Activated CD8-positive, alpha-beta memory T cell treated with anti-CD3 and anti-CD28 coated beads, Interleukin-2, amount 50 U/mL, for 1 hour (primary cell): ENCODE results near the gene SSU72.

Experiments used
- DNase-seq: peaks from one replicate; pipeline ENCODE4 v3.0.0-alpha.2; 2020; ENCODE audit errors: extremely low read depth

SSU72 gene

DNA sequence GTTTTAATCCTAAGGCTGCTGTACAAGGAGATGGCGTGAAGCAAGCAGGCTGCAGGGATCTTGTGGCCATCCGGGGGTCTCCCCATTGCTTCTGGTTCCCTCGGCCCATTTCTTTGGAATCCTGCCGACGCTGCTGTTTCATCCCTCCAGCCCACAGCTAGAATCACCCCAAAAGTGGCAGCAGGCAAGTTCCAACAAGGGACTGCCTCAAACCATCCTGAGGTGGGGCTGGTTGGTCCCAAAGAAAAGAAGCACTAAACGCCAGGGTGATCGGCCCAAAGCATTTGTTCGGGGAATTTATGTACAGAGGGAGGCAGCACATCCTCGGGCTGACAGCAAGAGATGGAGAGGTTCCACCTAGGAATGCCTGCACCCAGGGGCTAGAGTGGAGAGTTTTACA is 36.1 kb upstream of the SSU72 start:
- DNase-seq, result no peak

DNA sequence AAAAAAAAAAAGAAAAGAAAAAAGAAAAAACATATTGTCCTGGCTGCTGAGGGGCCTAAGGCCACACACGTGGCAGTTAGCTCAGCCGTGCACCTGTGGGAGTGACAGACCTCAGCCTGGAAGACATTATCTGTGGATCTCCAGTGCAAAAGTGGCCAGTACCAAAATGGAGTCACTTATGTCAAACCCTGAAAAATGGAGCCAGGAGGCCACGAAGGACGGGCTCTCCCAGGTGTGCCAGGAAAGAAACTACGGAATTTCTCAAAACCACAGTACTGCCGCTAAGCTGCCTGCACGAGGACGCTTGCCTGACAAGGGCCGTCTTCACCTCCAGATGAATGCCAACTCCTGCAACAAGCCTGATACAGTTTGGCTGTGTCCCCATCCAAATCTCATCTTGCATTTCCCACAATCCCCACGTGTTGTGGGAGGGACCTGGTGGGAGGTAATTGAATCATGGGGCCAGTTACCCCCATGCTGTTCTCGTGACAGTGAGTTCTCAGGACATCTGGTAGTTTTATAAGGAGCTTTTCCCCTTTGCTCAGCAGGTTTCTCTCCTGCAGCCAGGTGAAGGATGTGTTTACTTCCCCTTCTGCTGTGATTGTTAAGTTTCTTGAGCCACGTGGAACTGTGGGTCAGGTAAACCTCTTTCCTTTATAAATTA is 35.3 kb upstream of the SSU72 start:
- DNase-seq, result no peak

DNA sequence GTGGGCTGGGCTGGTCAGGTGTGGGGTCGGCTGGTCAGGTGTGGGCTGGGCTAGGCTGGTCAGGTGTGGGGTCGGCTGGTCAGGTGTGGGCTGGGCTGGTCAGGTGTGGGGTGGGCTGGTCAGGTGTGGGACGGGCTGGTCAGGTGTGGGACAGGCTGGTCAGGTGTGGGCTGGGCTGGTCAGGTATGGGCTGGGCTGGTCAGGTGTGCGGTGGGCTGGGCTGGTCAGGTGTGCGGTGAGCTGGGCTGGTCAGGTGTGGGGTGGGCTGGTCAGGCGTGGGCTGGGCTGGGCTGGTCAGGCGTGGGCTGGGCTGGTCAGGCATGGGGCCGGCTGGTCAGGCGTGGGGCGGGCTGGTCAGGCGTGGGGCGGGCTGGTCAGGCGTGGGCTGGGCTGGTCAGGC is 31.6 kb upstream of the SSU72 start:
- DNase-seq, result no peak

DNA sequence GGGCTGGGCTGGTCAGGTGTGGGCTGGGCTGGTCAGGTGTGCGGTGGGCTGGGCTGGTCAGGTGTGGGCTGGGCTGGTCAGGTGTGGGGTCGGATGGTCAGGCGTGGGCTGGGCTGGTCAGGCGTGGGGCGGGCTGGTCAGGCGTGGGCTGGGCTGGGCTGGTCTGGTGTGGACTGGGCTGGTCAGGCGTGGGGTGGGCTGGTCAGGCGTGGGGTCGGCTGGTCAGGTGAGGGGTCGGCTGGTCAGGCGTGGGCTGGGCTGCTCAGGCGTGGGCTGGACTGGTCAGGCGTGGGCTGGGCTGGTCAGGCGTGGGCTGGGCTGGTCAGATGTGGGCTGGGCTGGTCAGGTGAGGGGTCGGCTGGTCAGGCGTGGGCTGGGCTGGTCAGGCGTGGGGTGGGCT is 31.1 kb upstream of the SSU72 start:
- DNase-seq, result no peak

DNA sequence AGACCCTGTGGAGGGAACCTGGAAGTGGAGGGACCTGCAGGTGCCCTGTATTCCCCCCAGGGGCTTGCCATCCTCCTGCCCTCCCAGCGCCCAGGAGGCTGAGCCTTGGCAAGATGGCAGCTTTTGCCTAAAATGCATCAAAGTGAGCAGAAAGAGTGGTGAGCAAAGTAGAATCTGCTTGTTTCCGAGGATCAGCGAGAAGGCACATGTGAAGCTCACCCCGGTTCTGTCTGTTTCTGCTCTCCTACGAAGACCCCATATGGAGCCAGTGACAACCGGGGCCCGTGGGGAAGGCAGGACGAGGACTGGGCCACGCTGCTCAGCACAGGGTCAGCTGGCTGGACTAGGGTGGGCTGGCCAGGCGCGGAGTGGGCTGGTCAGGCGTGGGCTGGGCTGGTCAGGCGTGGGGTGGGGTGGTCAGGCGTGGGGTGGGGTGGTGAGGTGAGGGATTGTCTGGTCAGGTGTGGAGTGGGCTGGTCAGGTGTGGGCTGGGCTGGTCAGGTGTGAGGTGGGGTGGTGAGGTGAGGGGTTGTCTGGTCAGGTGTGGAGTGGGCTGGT is 30.4 kb upstream of the SSU72 start:
- DNase-seq, result no peak

DNA sequence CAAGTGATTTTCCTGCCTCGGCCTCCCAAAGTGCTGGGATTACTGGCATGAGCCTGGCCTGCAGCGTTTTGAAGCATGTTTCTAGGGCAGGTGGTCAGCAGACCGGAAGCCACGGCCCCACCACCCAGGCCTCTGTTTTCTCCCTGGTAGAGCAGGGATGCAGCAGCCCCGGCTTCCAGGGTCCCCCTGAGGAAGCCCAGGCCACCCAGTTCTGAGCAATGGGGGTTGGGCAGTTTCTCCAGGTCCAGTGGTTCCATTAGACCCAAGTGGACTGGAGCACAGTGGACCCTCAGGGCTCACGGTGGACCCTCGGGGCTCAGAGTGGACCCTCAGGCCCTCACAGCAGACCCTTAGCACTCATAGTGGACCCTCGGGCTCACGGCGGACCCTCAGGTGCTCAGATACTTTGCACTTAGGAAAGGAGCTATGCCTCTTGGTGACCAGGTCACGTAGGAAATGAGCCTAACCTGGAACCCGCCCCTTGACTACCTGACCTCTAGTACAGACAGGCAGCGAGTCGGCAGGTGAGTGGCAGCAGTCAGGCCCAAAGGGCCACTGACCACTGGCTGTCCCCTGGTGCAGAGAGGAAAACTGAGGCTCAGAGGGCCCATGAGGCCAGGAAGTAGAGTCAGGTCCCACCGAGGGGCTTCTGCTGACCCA is 29.8 kb upstream of the SSU72 start:
- DNase-seq, result no peak

DNA sequence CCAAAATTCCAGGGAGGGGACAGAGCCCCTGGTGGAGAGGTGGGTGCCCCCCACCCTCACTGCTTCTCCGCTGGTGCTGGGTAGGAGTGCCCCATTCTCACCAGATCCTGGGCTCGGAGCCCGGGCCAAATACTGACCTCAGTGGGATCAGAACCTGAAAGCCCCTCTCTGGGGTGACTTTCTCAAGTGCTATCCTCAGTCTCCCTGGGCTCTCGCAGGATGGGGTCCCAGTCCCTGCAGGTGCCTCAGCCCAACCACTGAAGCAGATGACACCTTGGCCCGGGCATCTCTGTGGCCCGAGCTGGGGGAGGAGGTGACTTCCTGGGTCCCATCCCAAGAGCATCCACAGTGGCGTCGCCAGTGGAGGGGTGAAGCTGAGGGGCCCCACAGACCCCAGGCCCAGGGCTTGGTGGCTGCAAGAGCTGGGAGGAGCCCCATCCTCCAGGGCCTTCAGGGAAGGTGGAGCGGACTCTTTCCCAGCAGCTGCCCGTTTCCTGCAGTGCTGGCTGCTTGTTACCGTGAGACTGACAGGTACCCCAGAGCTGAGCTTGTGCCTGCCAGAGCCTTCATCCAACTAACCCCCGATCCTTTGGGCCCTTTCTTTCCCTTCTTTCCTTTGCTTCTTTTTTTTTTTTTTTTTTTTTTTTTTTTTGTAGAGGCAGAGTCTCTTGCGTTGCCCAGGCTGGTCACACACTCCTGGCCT is 29.2 kb upstream of the SSU72 start:
- no peak for DNase-seq

DNA sequence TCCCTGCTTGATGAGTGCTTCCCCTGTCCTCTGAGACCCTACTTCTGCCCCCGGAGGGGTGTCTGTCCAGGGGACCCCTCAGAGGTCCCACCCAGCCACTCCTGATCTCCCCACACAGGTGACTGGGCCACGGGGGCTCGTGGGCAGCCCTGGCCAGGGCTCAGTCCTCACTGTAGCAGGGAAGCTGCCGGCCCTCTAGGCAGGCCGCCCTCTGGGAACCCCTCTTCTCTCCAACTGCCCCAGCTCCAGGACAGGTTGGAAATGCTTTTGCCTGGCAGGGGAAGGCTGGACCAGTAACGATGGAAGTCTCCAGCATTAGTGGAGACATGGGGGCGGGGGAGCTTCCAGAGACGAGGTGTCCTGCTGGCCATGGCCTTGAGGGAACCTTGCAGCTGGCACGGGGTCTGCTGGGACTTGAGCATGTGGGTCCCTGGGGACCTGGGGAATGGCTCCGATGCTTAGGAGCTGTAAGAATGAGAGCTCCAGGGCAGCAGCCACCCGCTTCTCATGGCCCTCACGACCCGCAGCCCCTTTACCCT is 28.4 kb upstream of the SSU72 start:
- no peak for DNase-seq

DNA sequence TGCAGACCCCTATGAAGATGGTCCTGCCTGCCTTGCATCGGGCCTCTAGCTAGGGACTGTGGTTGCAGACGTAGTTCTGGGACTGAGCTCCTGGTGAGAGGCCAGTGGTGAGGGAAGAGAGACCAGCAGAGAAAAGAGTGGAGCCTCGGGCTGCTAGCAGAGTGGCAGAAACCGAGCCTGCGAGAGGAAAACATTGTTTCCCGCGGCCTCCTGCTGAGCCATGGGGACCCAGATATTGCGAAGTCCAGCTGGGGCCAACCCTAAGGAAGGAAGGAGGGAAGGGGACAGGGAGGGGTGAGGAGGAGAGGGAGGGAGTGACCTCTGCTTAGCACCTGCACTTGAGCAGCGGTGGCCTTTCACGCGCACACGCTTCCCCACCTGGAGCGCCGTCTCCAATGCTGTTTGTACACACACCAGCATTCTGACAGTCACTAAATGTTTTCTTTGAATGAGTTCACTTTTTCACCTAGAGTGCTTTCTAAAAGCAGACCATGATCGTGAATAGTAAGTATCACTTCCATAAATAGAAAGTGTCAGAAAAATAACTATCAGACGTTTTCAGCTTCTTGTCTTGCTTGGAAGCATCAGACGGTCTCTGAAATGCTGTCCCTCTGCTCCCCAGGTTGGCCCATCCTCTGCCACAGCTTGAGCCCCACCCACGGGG is 27.8 kb upstream of the SSU72 start:
- no peak for DNase-seq

DNA sequence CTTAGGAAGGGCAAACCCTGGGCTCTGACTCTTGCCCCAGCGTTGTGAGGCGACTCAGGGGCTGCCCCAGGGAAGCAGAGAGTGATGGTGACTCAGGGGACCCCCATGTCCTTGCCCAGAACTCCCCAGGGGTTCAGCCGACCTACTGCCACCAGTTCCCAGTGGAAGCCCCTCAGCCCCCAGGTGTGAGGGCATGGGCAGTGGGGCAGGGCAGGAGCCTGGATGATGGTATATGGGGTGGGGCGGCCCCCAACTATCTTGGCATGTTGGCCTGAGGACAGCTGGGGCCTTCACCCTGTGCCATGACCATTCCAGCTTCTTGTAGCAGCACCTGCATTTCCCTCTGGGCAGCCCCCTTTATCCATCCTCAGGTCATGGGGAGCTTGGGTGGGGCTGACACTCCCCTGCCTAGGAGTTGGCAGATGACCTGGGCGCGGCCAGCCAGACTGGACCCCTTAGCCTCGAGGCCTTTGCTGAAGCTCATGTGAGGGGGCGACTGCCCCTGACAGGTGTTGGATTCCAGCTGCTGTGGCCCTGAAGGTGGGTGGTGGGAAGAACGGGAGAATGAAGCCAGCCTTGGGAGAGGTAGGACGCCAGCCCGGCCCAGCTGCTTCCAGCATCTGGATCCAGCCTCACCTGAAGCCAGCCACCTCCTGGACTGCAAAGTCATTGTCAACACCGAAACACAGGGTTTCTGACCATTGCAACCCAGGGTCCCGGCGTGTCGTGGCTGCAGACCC is 27.1 kb upstream of the SSU72 start:
- DNase-seq, result no peak

DNA sequence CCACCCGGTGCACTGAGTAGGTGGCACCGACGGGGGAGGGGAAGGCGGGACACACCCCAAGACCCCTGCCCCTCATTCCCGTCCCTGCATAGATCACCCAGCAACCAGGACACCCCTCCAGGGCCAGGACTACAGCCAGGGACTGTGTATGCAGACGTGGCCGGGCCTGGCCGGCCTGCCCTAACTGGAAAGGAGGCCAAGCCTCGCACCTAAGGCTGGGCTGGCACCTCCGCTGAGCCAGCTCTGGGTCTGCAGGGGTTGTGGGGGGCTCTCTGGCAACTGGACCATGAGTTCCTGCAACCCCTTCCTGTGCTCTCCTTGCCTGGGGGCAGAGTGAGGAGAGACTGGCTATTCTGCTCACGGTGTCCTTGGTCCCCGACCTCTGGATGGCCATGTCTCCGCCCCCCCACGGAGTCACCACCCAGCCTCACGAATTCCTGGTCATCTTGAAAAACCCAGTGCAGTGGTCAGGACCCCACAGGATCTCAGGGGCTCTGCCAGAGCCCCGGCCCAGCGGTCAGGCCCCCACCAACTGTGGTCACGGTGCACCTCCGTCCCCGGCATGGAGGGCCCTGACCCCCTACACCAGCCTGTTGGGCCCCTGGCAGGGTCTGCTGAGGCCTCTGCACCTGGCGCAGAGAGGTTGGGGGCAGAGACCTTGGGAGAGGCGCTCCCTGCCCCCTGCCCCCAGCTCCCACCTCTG is 26.3 kb upstream of the SSU72 start:
- no peak for DNase-seq

DNA sequence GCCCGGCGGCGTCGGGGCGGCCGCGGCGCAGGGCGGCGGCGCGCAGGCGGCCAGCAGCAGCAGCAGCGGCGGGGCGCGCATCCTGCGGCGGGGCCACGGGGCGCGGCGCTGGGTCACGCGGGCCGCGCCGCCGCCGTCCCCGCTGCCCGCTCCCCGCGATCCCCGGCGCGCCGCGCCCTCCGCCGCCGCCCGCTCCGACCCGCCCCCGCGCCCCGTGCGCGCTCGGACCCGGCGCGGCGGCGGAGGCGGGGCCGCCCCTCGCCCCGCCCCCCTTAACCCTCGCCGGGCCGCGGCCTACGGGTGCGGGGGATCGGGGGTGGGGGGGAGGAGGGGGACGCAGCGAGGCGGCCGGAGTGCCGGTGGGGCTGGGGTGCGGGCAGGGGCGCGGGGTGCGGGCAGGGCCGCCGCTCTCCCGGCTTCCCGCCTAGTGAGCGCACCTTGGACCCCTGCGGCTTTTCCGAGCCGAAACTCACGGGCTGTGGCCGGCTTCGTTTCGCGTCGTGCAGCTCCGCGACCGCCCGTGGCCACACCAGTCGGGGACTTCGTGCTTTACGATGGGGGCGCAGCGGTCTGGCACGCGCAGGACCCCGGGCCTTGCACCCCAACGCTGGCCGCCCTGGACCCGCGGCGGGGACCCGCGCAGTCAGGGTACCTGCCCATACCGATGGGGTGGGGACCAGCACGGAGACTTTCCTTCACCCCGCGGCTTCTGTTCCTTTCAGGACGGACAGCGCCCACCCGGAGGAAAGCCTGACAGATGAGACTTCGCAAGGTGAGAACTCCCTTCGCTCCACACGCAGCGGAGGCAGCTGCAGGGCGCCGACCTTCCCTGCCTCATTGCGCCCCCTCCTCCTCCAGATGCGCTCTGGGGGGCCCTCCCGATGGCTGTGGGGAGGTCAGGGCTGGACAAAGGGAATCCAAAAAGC is 25.5 kb upstream of the SSU72 start, which contains the start of gene FNDC10:
Gene FNDC10, minus strand, starts transcription at position 201 of the 926 bp plus-strand sequence. Its CDS starts 120 bp downstream, at position 81.
- no peak for DNase-seq

DNA sequence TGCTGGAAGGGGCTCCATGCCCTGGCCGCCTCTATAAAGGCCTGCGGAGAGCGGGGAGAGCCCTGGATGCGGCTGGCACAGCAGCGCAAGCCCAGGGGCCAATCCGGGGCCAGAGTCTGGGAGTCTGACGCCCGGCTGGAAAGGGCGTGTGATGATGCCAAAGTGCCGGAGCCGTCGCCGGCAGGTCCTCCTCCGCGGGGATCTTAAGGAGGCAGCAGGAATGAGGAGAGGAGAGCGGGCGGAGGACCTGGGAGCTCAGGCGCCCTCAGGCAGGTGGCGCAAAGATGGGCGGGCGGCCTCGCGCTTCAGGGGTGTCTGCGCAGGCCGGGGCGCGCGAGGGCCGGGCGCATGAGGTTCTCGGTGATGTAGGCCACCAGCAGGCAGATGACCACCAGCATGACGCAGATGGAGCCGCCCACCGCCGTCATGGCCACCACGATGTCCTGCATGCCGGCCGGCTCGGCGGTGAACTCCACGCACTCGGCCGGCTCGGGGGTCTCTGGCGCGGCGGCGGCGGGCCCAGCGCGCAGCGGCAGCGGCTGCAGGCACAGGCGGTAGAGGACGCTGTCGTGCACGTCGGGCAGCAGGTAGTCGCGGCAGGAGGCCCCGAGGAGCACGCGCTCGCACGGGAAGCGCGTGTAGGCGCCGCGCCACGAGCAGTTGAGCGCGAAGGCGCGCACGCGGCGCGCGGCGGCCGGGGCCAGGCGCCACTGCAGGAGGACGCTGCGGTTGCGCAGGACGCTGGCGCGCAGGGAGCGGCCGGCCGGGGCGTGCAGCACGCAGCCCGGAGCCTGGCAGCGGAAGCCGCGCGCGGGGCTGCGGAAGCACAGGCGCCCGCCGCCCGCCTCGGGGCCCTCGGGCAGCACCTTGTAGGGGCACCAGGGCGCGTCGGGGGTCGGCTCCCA is 24.6 kb upstream of the SSU72 start:
- no peak for DNase-seq

DNA sequence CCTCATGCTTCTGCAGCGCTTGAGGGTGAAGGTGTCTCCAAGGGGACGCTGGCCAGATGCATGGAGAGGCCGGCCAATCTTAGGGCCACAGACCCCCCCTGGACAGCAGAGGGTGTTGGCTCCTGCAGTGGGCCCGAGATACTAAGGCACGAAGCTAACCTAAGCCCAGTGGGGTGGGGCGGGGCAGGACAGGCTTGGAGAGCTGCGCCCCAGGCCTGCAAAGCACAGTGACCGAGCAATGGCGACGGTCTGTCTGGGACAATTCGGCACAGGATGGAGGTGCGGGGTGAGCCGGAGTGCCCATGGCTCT is 24.0 kb upstream of the SSU72 start:
- no peak for DNase-seq

DNA sequence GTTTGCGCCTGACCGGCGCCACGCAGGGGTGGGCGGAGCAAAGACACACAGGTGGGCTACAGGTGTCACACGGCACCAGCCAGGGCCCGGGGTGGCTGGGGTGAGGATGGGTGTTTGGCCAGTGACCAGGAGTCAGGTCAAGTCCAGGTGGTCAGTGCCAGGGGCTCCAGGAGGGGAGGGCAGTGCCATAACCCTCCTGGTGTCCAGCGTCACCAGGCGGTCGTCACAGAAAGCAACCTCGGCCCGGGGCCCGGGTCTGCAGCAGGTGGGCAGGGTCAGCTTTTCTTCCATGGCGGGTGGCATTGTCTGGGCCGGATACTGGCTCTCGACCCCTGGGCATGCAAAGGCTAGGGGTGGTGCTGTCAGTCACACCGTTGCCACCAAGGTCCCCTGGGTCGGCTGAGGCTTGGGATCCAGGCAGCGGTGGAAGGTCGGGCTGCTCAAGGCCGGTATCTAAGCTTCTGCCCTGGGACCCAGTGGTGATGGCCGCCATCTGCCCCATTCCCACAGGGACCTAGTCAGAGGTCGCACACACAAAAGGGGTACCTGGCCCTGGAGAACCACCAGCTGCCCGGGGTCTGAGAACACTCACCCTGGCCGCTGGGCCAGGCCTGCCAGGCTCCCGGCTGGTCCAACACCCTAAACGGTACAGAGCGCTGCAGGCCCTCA is 23.5 kb upstream of the SSU72 start:
- DNase-seq, result no peak

DNA sequence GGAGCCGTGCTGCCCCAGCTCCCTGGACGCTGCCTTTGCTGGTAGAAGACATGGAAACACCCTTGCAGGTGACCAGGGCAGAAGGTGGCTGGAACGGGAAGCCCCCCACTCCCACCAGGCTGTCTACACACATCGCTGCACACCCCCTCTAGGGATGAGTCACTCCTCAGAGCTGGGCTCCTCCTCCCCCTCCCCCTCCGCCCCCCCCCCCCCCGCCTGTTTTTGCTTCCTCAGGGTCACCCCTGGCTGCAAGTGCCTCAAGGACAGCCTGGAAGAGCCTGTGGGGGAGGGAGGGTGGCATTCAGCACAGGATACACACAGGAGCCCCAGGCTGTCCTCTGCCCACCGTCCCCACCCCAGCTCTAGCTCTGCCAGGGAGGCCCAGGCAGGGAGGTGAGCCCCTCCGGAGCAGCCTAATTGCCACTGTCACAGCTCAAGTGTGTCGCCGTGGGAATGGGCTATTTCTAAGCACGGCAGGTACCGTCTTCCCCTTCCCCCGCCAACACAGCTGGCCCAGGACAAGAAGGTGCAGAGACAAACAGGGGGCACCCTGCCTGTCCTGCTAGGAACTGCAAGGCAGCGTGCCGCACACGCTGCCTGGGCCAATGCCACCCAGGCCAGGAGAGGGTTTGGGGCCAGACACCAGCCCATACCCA is 22.7 kb upstream of the SSU72 start:
- DNase-seq, result no peak

DNA sequence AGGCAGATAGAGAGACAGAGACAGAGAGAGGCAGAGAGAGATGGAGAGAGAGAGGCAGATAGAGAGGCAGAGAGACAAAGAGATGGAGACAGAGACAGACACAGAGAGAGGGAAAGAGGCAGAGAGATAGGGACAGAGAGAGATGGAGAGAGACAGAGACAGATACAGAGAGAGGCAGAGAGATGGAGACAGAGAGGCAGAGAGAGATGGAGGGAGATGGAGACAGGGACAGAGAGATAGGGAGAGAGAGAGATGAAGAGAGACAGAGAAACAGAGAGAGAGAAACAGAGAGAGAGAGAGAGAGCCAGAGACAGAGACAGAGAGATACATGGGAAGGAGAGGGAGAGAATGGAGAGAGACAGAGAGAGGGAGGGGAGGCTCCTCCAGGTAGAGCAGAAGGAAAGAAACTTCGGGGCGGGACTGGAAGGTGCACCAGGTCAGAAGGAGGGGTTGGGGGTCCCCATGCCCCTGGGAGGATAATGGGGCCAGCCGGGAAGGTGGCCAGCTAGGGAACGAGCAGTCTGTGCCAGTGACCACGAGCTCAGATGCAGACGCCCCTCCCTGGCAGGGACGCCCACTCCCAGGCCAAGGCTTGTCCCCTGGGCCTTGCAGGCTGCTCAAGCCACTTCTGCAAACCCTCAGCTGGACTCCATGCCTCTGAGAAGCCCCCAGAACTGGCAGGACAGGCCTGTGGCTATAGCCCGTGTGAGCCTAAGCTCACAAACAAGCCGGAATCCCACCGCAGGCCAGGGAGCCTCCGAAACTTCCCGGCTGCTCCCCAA is 22.0 kb upstream of the SSU72 start:
- DNase-seq, result no peak
